Measurements from ENCODE around the gene MICU2. TPM values are rescaled to one million over a fixed set of nuclear protein-coding genes. Genes with fewer than 3 reads are reported as not detected.

The MICU2 gene
- total and polyA plus RNA-seq, 2 of the 13 experiments (the other 11 are each of a cell fraction or from before 2014, with no cell fraction given): 31.7 to 42.4 TPM

GRCh38 chr13:21458813-21459701 lies 144.9 kb downstream of the MICU2 start, which contains the start of gene ZDHHC20 (continued):
- no peak for TF ChIP-seq PAF1 (CRISPR knock-in tag; IDR thresholded peaks at IDR 0.05)
- no peak for TF ChIP-seq ZUFSP (CRISPR knock-in tag; IDR thresholded peaks at IDR 0.05; ENCODE audit: borderline replicate concordance)
- no peak for TF ChIP-seq HNRNPUL1 (IDR thresholded peaks at IDR 0.05; ENCODE audit: low read depth, low read length)
- TF ChIP-seq, protein P1, sequence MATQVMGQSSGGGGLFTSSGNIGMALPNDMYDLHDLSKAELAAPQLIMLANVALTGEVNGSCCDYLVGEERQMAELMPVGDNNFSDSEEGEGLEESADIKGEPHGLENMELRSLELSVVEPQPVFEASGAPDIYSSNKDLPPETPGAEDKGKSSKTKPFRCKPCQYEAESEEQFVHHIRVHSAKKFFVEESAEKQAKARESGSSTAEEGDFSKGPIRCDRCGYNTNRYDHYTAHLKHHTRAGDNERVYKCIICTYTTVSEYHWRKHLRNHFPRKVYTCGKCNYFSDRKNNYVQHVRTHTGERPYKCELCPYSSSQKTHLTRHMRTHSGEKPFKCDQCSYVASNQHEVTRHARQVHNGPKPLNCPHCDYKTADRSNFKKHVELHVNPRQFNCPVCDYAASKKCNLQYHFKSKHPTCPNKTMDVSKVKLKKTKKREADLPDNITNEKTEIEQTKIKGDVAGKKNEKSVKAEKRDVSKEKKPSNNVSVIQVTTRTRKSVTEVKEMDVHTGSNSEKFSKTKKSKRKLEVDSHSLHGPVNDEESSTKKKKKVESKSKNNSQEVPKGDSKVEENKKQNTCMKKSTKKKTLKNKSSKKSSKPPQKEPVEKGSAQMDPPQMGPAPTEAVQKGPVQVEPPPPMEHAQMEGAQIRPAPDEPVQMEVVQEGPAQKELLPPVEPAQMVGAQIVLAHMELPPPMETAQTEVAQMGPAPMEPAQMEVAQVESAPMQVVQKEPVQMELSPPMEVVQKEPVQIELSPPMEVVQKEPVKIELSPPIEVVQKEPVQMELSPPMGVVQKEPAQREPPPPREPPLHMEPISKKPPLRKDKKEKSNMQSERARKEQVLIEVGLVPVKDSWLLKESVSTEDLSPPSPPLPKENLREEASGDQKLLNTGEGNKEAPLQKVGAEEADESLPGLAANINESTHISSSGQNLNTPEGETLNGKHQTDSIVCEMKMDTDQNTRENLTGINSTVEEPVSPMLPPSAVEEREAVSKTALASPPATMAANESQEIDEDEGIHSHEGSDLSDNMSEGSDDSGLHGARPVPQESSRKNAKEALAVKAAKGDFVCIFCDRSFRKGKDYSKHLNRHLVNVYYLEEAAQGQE (IDR thresholded peaks at IDR 0.05; ENCODE audit: borderline replicate concordance in 1 of 2, low read depth in 1 of 2, low read length in 2 of 2): no peak
- peak; percentile 71 for TF ChIP-seq KDM2A (CRISPR knock-in tag; IDR thresholded peaks at IDR 0.05; ENCODE audit: borderline replicate concordance, low read depth)
- TF ChIP-seq HNF1A (IDR thresholded peaks at IDR 0.05; ENCODE audit: low read depth): no peak
- 0 out of 2 replicates have a peak, but pooled peaks have one; percentile 8 for TF ChIP-seq HNF1A (CRISPR knock-in tag; IDR thresholded peaks at IDR 0.05; ENCODE audit: borderline replicate concordance)
- no peak for TF ChIP-seq THYN1 (CRISPR knock-in tag; IDR thresholded peaks at IDR 0.05; ENCODE audit: borderline replicate concordance, low read depth)
- TF ChIP-seq ZNF512B (CRISPR knock-in tag; IDR thresholded peaks at IDR 0.05; ENCODE audit: borderline replicate concordance): no peak
- no peak for TF ChIP-seq ZBTB37 (CRISPR knock-in tag; IDR thresholded peaks at IDR 0.05)
- no peak for TF ChIP-seq RBM39 (IDR thresholded peaks at IDR 0.05; ENCODE audit: low read depth, low read length, poor library complexity, severe bottlenecking)
- no peak for TF ChIP-seq ZNF30 (CRISPR knock-in tag; IDR thresholded peaks at IDR 0.05)

All from HepG2 (cell line).